Glutamatergic neuron (in vitro differentiated cells): ENCODE data around the gene TTPAL. TPM values are rescaled to one million over a fixed set of nuclear protein-coding genes. Genes with fewer than 3 reads are reported as not detected.

Source experiments
- DNase-seq: peaks from one replicate; pipeline ENCODE4 v3.0.0; 2022
- H3K27ac Mint-ChIP-seq: one replicate; pipeline ENCODE4 v1.8.0; 2020; ENCODE audit warnings: mild to moderate bottlenecking, mixed read lengths, inconsistent platforms; ENCODE audit not compliant: unreplicated experiment
- H3K27me3 Mint-ChIP-seq: one replicate; pipeline ENCODE4 v1.8.0; 2020; ENCODE audit warnings: mild to moderate bottlenecking, moderate library complexity, mixed read lengths, inconsistent platforms; ENCODE audit not compliant: unreplicated experiment
- H3K36me3 Mint-ChIP-seq: one replicate; pipeline ENCODE4 v1.8.0; 2020; ENCODE audit warnings: mild to moderate bottlenecking, mixed read lengths, inconsistent platforms; ENCODE audit not compliant: unreplicated experiment
- H3K4me1 Mint-ChIP-seq: one replicate; pipeline ENCODE4 v1.8.0; 2020; ENCODE audit warnings: mild to moderate bottlenecking, low read depth, mixed read lengths, inconsistent platforms; ENCODE audit not compliant: unreplicated experiment
- H3K4me3 Mint-ChIP-seq: one replicate; pipeline ENCODE4 v1.8.0; 2020; ENCODE audit warnings: mild to moderate bottlenecking, mixed read lengths, inconsistent platforms; ENCODE audit not compliant: unreplicated experiment
- H3K9me3 Mint-ChIP-seq: one replicate; pipeline ENCODE4 v1.8.0; 2020; ENCODE audit warnings: mild to moderate bottlenecking, moderate library complexity, mixed read lengths, inconsistent platforms; ENCODE audit not compliant: unreplicated experiment
- total RNA-seq: library from RNA; stranded (reverse); fragmentation: NEBNext Ultra II Directional; extraction: Animal tissue kit (Norgen Biotek cat#: 25700); gene quantifications from one replicate; pipeline ENCODE4 v1.2.1, GENCODE V29; 2021; ENCODE audit not compliant: unreplicated experiment
- TF ChIP-seq, protein P1 (sequence below): fragments of 200-600 bp; sonication (generic); IDR thresholded peaks from one replicate; pipeline ENCODE4 v1.5.0; 2021; ENCODE audit not compliant: partially characterized antibody, unreplicated experiment

TTPAL gene
- total RNA-seq, 1 donor from 2014 or later, result 18.9 TPM

DNA sequence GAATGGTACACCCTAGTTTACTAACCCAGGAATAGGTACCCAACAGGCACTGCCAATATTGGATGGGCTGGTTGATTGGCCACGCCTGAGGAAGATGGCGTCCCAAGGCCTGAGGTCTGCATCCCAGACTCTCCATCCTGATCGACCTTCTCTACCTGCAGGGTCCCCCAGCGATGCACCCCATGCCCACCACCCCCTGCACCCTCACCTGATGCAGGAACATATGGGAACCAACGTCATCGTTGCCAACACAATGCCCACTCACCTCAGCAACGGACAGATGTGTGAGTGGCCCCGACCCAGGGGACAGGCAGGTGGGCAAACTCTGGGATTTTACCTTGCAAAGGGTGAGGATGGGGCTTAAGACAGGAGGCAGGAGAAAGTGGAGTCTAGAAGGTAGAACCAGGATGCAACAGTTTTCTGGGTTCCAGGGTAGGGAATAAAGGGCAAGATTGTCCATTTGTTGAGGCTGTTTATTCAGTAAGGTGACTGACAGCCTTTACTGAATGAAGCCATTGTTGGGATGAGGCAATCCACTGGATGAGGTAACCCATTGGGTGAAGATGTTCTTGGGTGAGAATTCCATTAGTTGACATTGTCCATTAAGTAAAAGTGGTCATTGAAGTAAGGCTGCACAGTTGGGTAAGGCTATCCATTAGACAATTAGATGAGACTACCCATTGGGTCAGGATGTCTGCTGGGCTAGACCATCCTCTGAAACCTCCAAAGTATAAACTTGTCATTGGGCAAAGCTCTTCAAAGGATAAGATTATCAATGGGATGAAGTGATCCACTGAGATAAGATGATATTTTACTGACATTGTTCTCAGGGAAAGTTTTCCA lies 47.3 kb upstream of the TTPAL start:
- TF ChIP-seq, protein P1, sequence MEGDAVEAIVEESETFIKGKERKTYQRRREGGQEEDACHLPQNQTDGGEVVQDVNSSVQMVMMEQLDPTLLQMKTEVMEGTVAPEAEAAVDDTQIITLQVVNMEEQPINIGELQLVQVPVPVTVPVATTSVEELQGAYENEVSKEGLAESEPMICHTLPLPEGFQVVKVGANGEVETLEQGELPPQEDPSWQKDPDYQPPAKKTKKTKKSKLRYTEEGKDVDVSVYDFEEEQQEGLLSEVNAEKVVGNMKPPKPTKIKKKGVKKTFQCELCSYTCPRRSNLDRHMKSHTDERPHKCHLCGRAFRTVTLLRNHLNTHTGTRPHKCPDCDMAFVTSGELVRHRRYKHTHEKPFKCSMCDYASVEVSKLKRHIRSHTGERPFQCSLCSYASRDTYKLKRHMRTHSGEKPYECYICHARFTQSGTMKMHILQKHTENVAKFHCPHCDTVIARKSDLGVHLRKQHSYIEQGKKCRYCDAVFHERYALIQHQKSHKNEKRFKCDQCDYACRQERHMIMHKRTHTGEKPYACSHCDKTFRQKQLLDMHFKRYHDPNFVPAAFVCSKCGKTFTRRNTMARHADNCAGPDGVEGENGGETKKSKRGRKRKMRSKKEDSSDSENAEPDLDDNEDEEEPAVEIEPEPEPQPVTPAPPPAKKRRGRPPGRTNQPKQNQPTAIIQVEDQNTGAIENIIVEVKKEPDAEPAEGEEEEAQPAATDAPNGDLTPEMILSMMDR, result no peak
- Mint-ChIP-seq H3K36me3 (no peaks in the 10 kb centered on the region), H3K4me3 (no peak overlapping the region), H3K27ac (no peak overlapping the region), H3K4me1 (no peaks in the 10 kb centered on the region), H3K9me3 (no peaks in the 10 kb centered on the region), H3K27me3 (peaks cover 6% of the 10 kb centered on the region)
- DNase-seq, result no peak

DNA sequence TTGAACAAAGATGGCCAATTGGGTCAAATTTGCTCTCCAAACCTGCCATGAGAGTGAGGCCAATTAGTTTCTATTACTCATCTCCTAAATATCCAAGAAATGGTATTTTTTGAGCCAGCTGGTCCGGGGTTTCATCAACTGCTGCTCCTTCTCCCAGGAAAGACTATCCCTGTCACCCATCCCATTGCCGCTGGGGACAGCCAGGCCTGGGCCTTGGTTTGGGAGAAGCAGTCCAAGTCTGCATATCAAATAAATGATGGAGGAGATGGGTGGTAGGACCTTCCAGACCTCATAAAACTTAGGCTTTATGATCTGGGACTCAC lies 46.7 kb upstream of the TTPAL start:
- no peaks in the 10 kb centered on the region for H3K4me1 Mint-ChIP-seq
- peaks cover 6% of the 10 kb centered on the region for H3K27me3 Mint-ChIP-seq
- DNase-seq, result no peak
- no peaks in the 10 kb centered on the region for H3K36me3 Mint-ChIP-seq
- TF ChIP-seq, protein P1, result no peak
- H3K27ac Mint-ChIP-seq, result no peak overlapping the region
- no peaks in the 10 kb centered on the region for H3K9me3 Mint-ChIP-seq
- H3K4me3 Mint-ChIP-seq, result no peak overlapping the region

DNA sequence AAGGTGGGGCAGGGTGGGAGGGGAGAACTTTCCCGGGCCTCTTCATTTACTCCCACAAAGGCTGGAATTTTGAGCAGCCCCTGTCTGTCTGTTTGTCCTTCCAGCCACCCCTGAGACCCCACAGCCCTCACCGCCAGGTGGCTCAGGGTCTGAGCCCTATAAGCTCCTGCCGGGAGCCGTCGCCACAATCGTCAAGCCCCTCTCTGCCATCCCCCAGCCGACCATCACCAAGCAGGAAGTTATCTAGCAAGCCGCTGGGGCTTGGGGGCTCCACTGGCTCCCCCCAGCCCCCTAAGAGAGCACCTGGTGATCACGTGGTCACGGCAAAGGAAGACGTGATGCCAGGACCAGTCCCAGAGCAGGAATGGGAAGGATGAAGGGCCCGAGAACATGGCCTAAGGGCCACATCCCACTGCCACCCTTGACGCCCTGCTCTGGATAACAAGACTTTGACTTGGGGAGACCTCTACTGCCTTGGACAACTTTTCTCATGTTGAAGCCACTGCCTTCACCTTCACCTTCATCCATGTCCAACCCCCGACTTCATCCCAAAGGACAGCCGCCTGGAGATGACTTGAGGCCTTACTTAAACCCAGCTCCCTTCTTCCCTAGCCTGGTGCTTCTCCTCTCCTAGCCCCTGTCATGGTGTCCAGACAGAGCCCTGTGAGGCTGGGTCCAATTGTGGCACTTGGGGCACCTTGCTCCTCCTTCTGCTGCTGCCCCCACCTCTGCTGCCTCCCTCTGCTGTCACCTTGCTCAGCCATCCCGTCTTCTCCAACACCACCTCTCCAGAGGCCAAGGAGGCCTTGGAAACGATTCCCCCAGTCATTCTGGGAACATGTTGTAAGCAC lies 46.0 kb upstream of the TTPAL start:
- TF ChIP-seq, protein P1, result no peak
- Mint-ChIP-seq H3K4me3 (no peak overlapping the region), H3K27ac (no peak overlapping the region), H3K4me1 (no peaks in the 10 kb centered on the region), H3K27me3 (peaks cover 6% of the 10 kb centered on the region), H3K36me3 (no peaks in the 10 kb centered on the region), H3K9me3 (no peaks in the 10 kb centered on the region)
- DNase-seq, result no peak

DNA sequence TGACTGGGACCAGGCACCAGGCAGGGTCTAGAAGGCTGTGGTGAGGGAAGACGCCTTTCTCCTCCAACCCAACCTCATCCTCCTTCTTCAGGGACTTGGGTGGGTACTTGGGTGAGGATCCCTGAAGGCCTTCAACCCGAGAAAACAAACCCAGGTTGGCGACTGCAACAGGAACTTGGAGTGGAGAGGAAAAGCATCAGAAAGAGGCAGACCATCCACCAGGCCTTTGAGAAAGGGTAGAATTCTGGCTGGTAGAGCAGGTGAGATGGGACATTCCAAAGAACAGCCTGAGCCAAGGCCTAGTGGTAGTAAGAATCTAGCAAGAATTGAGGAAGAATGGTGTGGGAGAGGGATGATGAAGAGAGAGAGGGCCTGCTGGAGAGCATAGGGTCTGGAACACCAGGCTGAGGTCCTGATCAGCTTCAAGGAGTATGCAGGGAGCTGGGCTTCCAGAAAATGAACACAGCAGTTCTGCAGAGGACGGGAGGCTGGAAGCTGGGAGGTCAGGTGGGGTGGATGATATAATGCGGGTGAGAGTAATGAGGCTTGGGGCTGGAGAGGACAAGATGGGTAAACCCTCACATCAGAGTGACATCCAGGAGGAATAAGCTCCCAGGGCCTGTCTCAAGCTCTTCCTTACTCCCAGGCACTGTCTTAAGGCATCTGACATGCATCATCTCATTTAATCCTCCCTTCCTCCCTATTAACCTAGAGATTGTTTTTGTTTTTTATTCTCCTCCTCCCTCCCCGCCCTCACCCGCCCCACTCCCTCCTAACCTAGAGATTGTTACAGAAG lies 45.2 kb upstream of the TTPAL start:
- Mint-ChIP-seq H3K4me3 (no peak overlapping the region), H3K9me3 (no peaks in the 10 kb centered on the region), H3K36me3 (no peaks in the 10 kb centered on the region), H3K27ac (no peak overlapping the region), H3K27me3 (peaks cover 6% of the 10 kb centered on the region), H3K4me1 (no peaks in the 10 kb centered on the region)
- no peak for DNase-seq
- TF ChIP-seq, protein P1, result no peak
